ENCODE data around the gene TMEM165.

TMEM165 gene

DNA sequence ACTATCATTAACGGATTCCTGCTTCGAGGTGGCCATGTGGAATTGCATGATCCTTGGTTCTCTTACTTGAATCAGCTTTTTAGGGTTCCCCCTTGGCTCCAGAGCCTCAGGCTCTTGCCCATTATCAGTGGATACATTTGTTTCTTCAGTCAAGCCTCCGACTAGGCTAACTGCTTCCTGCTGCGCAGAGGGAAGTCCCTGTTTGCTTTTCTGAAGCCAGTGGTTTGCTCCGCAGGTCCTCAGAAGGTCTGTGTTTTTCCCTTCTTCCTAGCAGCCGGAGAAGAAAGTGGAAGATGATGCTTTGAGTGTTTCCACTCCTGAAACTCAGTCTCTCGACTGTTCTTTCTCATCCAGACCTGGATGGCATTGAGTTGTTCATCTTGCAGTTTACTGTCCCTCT, 29.1 kb upstream of the TMEM165 start:
- in situ Hi-C loops (cut with HindIII; ENCODE audit: low sequenced_read_pairs), result no loop called here

DNA sequence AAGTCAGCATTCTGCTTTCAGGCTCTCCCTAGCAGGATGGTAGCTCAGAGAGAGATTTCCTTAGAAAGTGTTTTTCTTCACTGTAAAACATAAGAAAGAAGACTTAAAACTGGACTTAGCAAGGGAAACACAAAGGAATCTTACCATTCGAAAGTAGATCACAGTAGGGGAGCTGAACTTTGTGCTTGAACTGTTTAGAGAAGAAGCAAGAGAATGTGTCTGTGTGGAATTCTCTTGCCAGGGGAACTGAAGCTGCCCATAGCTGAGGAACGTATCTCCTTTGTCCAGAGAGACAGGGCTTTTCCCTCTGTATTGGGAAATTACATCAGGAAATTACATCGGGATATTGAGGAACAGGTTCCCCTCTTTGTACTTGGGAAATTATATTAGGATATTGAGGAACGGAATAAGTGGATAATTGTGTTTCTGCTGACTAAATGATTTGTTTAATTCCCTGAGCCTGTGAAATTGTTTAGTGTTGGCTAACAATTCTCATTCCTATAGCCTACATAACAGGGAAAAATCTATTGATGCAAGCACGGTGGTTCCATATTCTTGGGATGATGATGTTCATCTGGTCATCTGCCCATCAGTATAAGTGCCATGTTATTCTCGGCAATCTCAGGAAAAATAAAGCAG, 28.6 kb upstream of the TMEM165 start:
- in situ Hi-C loops (cut with HindIII; ENCODE audit: low sequenced_read_pairs), result no loop called here

DNA sequence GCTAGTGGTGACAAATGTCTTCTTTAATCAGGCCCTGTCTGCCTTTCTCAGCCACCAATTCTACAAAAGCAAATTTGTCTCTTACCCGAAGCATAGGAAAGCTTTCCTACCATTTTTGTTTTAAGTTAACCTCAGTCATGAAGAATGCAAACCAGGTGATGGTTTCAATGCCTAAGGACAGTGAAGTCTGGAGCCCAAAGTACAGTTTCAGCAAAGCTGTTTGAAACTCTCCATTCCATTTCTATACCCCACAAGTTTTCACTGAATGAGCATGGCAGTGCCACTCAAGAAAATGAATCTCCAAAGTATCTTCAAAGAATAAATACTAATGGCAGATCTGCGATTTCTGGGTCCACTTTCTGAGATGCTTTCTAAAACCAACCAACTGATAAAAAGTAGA, 25.8 kb upstream of the TMEM165 start:
- in situ Hi-C loops (cut with HindIII; ENCODE audit: low sequenced_read_pairs), result no loop called here

DNA sequence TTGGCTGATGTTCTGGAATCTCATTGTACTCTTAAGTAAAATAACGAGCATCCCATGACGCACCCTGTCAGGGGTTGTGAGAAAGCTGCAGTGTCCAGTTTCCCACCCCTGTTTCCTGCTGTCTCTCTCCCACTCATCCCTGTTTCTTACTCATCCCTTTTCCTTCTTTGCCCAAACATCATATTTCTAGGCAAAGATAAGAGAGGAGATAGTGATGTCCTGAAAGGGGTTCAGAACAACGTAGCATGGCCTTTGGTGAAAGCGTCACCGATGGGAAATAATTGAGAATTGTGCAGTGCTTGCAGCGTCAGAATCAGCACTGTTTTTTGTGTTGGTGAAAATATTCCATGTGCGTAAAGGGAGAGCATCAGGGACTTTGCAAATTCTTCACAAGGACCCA, 23.5 kb upstream of the TMEM165 start:
- in situ Hi-C loops (cut with HindIII; ENCODE audit: low sequenced_read_pairs), result no loop called here

DNA sequence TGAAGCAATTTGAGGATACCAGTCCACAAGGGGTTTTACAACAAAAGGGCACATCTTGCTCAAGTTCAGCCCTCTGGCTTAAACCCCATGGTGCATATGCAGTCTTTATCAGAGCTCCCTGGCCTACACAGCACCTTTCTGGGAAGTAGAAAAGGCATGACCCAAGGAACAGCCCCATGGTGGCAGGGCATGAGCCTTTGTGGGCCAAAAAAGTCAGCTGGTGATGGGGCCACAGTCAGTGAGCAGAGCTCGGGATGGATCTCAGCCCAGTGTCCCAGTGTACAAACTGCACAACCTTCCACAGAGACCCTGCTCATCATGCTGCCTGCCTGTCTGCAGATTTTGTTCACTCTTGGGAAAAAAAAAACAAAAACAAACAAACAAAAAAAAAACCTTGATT, 22.3 kb upstream of the TMEM165 start:
- in situ Hi-C loops (cut with HindIII; ENCODE audit: low sequenced_read_pairs), result no loop called here

DNA sequence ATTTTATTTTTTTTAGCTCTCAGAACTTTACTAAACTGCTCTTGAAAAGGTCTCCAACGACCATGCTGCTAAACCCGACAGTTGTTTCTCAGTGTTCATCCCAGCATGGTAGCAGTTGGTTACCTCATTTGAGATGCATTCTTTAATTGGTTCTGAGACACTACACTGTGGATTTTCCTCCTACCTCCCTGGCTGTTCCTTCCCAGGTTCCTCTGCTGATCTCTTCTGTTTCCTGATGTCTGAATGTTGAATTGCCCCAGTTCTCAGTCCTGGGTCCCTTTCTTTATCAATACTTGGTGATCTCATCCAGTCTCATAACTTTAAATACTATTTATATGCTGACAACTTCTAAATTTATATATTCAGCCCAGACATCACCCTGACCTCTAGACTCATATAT, 19.1 kb upstream of the TMEM165 start:
- in situ Hi-C loops (cut with HindIII; ENCODE audit: low sequenced_read_pairs), result no loop called here

DNA sequence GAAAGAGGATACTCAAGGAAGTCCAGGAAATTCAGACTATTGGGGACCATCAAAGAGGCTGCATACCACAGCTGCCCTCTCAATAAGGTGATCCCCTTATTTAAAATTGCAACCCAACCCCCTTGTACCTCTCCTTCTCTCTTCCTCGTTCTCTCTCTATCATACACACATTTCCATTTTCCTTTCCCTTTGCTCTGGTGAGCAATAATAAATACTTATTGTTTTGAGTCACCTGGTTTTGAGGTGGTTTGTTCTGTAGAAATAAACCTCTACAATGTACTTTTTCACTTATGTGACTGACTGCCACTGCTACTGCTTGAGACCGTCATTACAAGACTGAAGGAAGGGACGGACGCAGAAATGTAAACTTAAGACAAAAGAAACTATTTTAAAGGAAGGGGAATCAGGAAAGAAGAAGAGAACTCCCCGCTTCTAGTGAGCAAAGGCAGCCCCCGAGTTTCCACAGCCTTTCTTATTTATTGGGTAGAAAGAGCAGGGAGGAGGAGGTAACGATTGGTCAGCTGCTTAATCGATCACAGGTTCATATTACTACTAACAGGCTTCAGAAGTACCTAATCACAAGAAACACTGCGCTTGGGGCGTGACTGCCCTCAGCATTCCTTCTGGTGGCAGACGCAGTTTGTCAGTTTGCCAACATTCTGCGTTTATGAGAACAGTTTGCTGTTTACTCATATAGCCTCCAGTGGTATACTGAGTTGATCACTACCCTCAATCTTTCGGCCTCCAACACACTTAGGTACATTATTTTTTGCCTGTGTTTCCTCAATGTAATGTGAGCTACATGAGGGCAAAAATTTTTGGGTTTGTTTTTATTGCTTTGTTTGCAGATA, 16.9 kb upstream of the TMEM165 start:
- in situ Hi-C loops (cut with HindIII; ENCODE audit: low sequenced_read_pairs), result no loop called here

DNA sequence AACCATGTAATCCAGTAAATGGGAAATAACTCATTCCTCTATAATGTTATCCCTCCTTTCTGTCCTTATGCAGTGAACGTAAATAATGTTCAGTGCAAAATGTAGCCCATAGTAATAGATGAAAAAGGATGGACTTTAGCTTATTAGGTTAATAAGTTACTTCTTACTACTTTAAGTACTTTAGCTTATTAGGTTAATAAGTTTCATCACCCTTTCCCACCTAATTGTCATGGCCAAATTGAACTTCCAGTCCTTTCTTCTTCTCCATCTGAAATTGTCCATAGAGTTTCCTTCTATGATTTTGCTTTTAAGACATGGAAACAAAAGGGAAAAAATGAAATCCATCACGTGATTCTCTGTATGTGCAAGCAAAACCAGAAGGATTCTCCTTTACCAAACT, 15.2 kb upstream of the TMEM165 start:
- in situ Hi-C loops (cut with HindIII; ENCODE audit: low sequenced_read_pairs), result no loop called here

DNA sequence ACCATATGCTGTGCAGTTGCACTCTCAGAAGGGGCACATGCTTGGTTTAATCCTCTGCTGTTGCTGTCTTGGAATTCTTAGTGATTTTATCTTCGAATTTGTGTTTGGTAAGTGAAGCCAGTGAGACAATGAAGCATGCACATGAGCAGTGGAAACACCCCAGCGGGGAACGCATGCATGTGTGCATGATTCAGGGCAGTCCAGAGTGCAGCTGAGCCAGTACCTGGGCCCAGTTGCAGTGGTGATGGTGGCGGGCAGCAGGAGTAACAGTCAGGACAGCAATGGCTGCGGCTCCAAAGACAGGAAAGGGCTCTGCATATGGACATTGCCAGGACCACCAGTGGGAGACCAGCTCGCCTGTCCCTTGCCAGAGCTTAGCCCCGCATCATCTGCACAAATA, 14.3 kb upstream of the TMEM165 start:
- in situ Hi-C loops (cut with HindIII; ENCODE audit: low sequenced_read_pairs), result no loop called here

DNA sequence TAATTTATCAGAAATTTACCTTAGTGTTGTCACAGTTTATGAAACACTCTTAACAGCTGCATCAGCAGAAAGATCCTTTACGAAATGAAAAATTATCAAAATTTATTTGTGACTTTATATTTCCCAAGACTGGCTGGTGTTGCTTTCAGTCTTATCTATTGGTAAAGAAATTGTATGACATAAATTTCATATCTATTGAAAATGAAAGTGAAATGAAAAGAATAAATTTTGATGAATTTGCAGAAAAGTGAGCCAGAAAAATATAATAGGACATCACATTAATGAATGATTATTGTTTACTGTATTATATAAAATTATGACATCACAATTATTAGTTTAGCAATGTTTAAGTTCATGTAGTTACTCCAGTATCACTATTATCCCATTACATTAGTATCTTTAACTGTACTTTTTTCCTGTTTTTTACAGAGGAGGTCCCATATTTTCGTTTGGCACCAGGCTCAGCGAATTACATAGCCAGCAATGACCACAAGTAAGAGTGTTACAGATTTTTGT, 13.2 kb upstream of the TMEM165 start:
- in situ Hi-C loops (cut with HindIII; ENCODE audit: low sequenced_read_pairs), result no loop called here

DNA sequence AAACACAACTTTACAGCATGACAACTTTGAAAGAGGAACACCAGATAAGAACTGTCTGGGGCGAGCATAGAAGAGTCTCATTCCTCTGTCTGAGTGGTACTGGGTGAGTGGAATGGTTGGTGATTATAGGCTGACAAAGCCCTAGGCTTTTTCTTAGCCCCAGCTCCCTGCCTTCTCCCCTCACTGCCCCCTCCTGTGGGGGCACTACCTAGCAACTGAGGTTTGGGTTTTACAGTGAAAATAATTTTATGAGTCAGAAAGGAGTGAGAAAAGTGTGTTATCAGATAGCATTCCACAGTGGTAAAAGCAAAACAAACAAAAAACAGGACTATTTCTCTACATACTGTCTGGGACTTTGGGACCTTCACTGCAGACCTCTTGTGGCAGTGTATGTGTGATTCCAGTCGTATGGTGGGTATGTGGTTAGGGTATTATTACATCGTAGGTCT, 10.5 kb upstream of the TMEM165 start:
- in situ Hi-C loops (cut with HindIII; ENCODE audit: low sequenced_read_pairs), result no loop called here

DNA sequence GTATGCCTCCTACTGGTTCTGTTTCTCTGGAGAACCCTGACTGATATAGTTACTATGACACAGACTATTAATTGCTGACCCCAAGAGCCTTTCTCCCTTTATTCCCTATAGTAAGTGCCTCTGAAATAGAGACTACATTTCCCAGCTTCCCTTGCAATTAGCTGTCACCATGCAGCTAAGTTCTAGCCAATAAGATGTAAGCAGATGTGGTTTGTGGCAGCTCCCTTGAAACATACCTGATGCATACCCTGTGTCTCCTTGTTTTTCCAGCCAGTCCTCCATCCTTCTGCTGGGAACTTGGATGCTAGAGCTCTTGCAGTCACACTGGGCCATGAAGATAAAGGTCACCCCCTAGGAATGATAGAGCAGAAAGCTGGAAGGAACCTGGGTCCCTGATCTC, 9.7 kb upstream of the TMEM165 start:
- in situ Hi-C loops (cut with HindIII; ENCODE audit: low sequenced_read_pairs), result no loop called here

DNA sequence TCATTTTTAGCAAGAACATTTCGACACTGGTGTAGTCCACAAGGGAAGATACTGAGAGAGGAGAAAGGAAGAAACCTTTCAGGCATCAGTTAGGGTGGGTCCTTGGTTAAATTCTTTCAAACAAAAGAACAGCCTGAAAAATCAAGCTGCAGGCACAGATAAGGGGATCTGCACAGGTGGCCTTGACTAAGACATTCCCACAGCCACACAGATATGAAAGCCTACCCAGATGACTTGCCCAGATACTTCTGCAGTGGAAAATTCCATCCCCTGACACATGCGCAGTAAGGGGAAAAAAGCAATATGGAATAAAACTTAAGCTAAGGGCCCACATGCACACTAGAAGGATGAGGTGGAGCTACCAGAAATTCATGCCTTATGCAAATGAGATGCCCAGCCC, 8.9 kb upstream of the TMEM165 start:
- in situ Hi-C loops (cut with HindIII; ENCODE audit: low sequenced_read_pairs), result no loop called here

DNA sequence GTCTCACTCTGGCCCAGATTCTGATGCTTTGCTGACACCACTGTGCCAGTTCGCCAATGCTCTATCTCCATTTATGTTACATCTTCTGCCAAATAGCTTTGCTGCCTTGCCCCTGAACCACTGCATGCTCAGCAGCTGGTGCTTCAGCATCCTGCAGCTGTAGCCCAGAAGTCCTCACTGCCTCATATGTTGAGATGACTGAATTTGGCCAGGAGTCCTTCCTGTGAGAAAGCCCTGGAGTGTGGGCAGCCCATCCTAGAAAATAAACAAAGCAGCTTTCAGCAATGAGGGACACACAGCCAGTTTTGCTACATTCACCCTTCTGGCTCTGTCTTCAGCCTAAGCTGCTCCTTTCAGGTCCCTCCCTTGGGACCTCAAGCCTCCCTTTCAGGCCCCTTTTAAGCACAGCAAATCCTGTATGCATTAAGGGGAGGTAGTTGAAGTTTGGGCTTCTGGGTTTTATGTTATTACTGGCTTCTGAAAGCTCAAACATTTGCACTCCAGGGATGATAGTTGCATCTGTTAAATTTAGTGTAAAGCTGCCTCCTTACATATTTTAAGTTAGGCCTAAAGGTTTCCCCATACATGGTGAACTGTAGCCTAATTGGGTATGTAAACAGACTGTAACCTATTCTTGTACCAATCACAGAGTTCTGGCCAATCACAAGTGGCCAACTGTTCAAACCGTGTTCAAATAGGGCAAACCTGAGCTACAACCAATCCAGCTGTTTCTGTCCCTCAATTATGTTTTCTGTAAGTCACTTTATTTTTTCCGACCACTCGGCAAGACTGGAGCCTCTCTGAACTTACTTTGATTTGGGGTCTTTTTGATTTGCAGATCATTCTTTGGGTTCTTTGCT, 2.1 kb upstream of the TMEM165 start:
- in situ Hi-C loops (cut with HindIII; ENCODE audit: low sequenced_read_pairs), result loop anchor here (10.0 kb wide), 1 partner anchor 49 kb away; the partner anchor contains the start of gene SRD5A3

DNA sequence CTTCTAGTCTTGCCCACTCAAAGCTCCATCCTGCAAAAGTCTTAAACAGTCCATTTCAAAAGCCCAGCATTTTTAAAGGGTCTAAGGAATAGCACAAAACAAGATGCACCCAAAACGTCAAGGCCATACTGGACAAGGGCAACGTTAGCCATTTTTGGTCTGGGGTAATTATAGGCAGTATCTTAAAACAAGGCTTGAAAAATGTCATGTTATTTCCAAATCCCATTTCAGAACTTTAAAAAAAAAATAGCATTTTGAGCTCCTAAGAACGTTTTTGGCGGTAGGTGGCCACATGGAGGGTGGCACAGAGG, 584 bp upstream of the TMEM165 start:
- in situ Hi-C loops (cut with HindIII; ENCODE audit: low sequenced_read_pairs), result loop anchor here (10.0 kb wide), 1 partner anchor 50 kb away; the partner anchor contains the start of gene SRD5A3

DNA sequence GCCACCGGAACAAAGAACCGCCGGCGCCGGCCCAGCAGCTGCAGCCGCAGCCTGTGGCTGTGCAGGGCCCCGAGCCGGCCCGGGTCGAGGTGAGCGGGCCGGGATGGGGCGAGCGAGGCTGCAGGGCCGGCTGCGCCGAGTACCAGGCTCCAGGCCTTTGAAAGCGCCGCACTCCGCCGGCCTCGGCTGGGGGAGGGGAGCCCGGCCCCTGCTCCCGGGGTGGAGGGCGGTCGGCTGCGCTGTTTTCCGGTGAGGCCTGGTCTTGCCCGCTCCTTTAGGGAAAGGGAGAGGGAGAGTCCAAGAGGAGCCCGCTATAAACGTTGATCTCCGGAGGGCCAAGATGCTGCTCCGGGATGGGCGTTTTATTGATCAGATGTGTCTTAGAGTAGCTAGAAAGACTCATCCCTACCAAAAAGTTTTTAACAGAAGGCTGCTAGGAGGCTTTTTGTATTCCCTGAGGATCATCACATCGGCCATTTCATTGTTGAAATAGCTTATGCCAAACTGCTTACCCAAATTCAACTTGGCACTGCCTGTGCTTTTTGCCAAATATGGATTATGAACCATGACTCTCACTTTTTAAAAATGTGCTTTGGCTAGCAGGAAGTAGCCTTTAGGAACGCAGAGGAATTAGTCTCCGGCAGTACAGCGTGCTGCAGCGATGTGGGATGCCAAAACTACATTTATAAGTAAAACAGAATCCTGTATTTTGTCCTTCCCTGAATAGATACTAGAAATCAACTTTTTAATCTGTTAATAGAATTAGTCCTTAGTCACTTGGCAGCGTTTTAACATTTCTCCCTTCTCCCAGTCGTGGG, 760 bp downstream of the TMEM165 start:
- in situ Hi-C loops (cut with HindIII; ENCODE audit: low sequenced_read_pairs), result loop anchor here (10.0 kb wide), 1 partner anchor 52 kb away; the partner anchor contains the start of gene SRD5A3

DNA sequence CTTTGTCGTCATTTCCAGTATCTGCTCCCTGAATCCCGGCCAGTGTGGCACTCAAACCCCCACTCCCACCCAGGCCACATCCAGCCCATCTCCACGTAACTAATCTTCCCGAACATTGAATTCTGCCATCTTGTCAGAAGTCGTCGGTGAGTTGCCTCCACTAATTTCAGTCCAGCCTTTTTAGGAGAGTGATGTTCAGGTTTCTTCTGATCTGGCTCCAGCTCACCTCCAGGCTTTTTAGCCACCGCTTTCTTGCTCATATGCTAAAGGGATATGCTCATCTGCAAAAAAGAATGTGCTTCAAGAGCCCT, 1.3 kb downstream of the TMEM165 start:
- in situ Hi-C loops (cut with HindIII; ENCODE audit: low sequenced_read_pairs), result loop anchor here (10.0 kb wide), 1 partner anchor 52 kb away; the partner anchor contains the start of gene SRD5A3

DNA sequence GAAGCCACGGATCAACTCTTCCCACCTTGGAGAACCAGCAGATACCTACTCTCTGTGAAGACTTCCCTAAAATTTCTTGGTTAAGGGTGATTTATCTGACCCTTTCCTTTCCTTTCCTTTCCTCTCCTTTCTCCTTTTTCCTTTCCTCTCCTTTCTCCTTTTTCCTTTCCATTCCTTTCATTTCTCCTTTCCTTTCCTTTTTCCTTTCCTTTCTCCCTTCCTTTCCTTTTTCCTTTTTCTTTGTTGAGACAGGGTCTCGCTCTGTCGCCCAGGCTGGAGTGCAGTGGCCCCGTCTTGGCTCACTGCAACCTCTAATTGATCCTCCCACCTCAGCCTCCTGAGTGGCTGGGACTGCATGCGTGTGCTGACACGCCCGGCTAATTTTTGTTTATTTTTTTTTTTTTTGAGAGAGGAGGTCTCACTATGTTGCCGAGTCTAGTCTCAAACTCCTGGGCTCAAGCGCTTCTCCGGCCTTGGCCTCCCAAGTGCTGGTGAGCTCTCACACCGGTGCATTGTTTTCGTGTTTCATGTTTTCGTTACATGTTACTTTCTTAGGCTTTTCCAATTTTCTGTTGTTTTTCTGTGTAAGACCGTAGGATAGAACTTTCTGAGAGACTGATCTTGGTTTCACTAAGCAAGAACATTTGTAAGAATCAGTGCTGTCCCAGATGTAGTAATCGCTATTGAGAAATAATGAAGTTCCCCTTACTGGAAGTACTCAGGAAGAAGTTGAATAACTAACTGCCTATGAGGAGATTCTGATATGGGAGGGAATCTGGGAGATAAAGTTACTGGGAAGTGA, 2.0 kb downstream of the TMEM165 start:
- in situ Hi-C loops (cut with HindIII; ENCODE audit: low sequenced_read_pairs), result loop anchor here (10.0 kb wide), 1 partner anchor 53 kb away; the partner anchor contains the start of gene SRD5A3

DNA sequence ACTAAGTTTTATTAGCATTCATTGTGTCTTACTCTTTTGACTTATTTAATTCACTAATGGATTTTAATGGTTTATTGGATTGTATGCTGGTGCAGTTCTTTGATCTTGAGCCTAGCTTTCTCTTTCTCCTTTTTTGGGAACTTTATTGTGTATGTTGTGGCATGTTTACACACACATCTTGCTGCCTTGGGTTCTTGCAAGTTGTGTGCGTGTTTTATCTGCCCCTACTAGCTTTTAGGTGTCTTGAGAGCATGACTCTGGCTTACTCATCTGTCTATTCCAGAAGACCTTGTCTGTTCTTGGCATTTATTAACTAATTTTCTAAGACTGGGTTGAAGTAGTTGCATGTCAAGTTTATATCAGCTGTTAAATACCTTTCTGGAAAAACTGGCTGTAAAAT, 2.7 kb downstream of the TMEM165 start:
- in situ Hi-C loops (cut with HindIII; ENCODE audit: low sequenced_read_pairs), result loop anchor here (10.0 kb wide), 1 partner anchor 54 kb away; the partner anchor contains the start of gene SRD5A3
